ENCODE data around the gene GNGT1.
"Not testable (repeated sequence)": the region's sequence is repeated elsewhere in the genome, so short reads cannot be mapped to it uniquely, and the experiment has no call there.

GRCh38 chr7:93911661-93912060 lies 5.3 kb downstream of the GNGT1 start:
- not testable (repeated sequence) for TF ChIP-seq CTCF (IDR thresholded peaks at IDR 0.05; ENCODE audit: low read depth, low read length, missing input control); MAX (IDR thresholded peaks at IDR 0.05); NR2F2 (IDR thresholded peaks at IDR 0.05); GABPA (IDR thresholded peaks at IDR 0.05 in 1 of 2, conservative IDR thresholded peaks at IDR 0.05 in 1 of 2)

Measured in liver (tissue), 3 donors.